Measurements from ENCODE around the gene GGCT. TPM values are rescaled to one million over a fixed set of nuclear protein-coding genes. Genes with fewer than 3 reads are reported as not detected.

GGCT gene
- total and polyA plus RNA-seq, 2 of the 8 experiments (the other 6 are each of a cell fraction or from before 2014, with no cell fraction given) = 50.0 to 129 TPM

DNA sequence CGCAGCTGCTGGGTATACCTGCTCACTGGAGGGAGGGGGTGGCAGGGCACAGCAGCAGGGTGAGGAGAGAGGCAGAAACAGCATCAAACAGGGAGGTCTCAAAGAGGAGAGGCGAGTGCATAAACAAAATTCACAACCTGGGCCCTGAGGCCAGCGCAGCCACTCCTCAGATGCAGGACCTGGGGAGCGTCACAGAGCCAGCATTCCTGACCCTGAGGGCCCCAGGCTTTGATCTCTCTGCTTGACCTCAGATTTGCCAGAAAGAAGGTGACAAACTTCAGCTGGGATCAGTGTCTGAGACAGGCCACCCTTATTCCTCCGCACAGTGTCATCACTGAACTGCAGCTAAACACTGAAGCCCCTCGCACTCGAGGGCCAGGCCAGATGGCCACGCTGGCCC lies 51.6 kb downstream of the GGCT start:
- POLR2A ChIA-PET (ENCODE audit: partially characterized antibody) = interaction anchor here (0.6 kb wide), 1 partner anchor 16 kb away, joined by 3 read pairs; no protein-coding TSS in a partner anchor
- no peak for FAIRE-seq

More for the DNA sequence above, 51.6 kb downstream of the GGCT start:
- Histone ChIP-seq H2BK12ac (ENCODE audit: low read depth, low read length) (no peak overlapping the region), H3K79me2 (ENCODE audit: control insufficient read depth in 1 of 2, insufficient read depth in 2 of 2, low read length in 2 of 2) (no peaks in the 10 kb centered on the region), H3K4me2 (ENCODE audit: insufficient read depth in 1 of 2, low read depth in 2 of 2, low read length in 2 of 2) (no peak overlapping the region), H4K5ac (ENCODE audit: insufficient read length, low read depth, low read length) (no peak overlapping the region), H3K56ac (replicated peaks; ENCODE audit: insufficient read length, low read depth, low read length) (no peak overlapping the region), H4K20me1 (replicated peaks in 1 of 2; ENCODE audit: control insufficient read depth in 1 of 2, insufficient read depth in 2 of 2, low read length in 2 of 2) (no peaks in the 10 kb centered on the region), H2BK20ac (ENCODE audit: low read length) (no peak overlapping the region; the same call in 1 of the 2 replicates), H3K27me3 (replicated peaks in 1 of 4; ENCODE audit: control insufficient read depth in 3 of 4, extremely low read depth in 1 of 4, insufficient read depth in 3 of 4, low read length in 3 of 4) (no peaks in the 10 kb centered on the region), H4K8ac (ENCODE audit: extremely low read depth, insufficient read depth, low read length) (no peak overlapping the region), H2AK5ac (ENCODE audit: low read depth, low read length) (no peak overlapping the region), H3K4ac (replicated peaks; ENCODE audit: insufficient read length, low read depth, low read length) (no peak overlapping the region), H3K23ac (ENCODE audit: insufficient read length) (no peak overlapping the region), H3K23me2 (ENCODE audit: low read depth, low read length) (no peaks in the 10 kb centered on the region), H3K79me1 (ENCODE audit: low read depth, low read length) (0 out of 2 replicates have a peak, but pooled peaks cover 3% of the 10 kb centered on the region), H2AFZ (ENCODE audit: low read length) (no peak overlapping the region), H2BK120ac (replicated peaks; ENCODE audit: low read depth, low read length) (no peak overlapping the region), H3K27ac (ENCODE audit: low read depth, low read length) (no peak overlapping the region), H3K9ac (replicated peaks in 1 of 4; ENCODE audit: extremely low read depth in 1 of 4, low read depth in 3 of 4, low read length in 3 of 4) (no peak overlapping the region), H3K14ac (ENCODE audit: insufficient read length) (no peak overlapping the region), H2BK5ac (ENCODE audit: low read depth, low read length) (no peak overlapping the region), H3K4me3 (ENCODE audit: extremely low read depth in 1 of 4, insufficient read depth in 2 of 4, low read depth in 3 of 4, low read length in 4 of 4) (no peak overlapping the region), H3K9me3 (ENCODE audit: insufficient read depth in 2 of 2, low read depth in 1 of 2, low read length in 1 of 2) (no peaks in the 10 kb centered on the region), H3K18ac (ENCODE audit: extremely low read depth, low read length) (no peak overlapping the region), H2BK15ac (ENCODE audit: low read length) (no peak overlapping the region), H3K4me1 (replicated peaks in 1 of 4; ENCODE audit: control insufficient read depth in 3 of 4, insufficient read depth in 4 of 4, low read length in 3 of 4) (peaks cover 0 to 10% (median 3%) of the 10 kb centered on the region in 4 experiments; a peak in 4 of 7 replicates), H3K36me3 (ENCODE audit: control insufficient read depth in 2 of 4, insufficient read depth in 4 of 4, low read length in 3 of 4) (0 out of 8 replicates have a peak, but pooled peaks cover 0 to 2% (median 0%) of the 10 kb centered on the region in 4 experiments), H4K91ac (replicated peaks; ENCODE audit: insufficient read length, low read length) (no peak overlapping the region)
- 89% methylated on average over 8 of the region's 8 CpGs; no CpG with 5 or more reads in 1 of the 2 experiments for WGBS, 2 experiments (ENCODE audit: extremely low coverage in 1 of 2, insufficient coverage in 1 of 2, insufficient read length in 1 of 2, insufficient replicate concordance in 2 of 2, low coverage in 1 of 2, low lambda C conversion rate in 2 of 2, missing lambda C conversion rate in 1 of 2)
- DNase-seq (ENCODE audit: low read depth in 1 of 2, low spot score in 2 of 2) = no peak
- TF ChIP-seq JUND (IDR thresholded peaks at IDR 0.05; ENCODE audit: low read length) = no peak
- no peak for TF ChIP-seq ATF3 (IDR thresholded peaks at IDR 0.05; ENCODE audit: insufficient read depth, low read depth, low read length)
- no peak for TF ChIP-seq CHD2 (IDR thresholded peaks at IDR 0.05; ENCODE audit: low read length)
- TF ChIP-seq CBX5 (IDR thresholded peaks at IDR 0.05; ENCODE audit: low read depth, low read length) = no peak
- no peak for TF ChIP-seq JUN (IDR thresholded peaks at IDR 0.05; ENCODE audit: low read depth, low read length)
- no peak for TF ChIP-seq HDAC2 (IDR thresholded peaks at IDR 0.05; ENCODE audit: borderline replicate concordance in 1 of 2, low read depth in 2 of 2, low read length in 2 of 2)
- TF ChIP-seq YY1 (IDR thresholded peaks at IDR 0.05; ENCODE audit: low read depth, low read length) = no peak
- CTCF ChIA-PET (ENCODE audit: partially characterized antibody) = interaction anchor here (0.6 to 2.3 kb wide), 10 partner anchors 9 to 177 kb away, joined by 3 to 7 read pairs (median 4); no protein-coding TSS in a partner anchor

All from H1 (cell line).